GM12878 (cell line): ENCODE results near the gene GFAP.

ENCODE experiments used
- MXI1 ChIP-seq: fragments of 150-350 bp; IDR thresholded peaks from 2 replicates; pipeline ENCODE4 v1.6.1; 2011; ENCODE audit warnings: low read depth, mild to moderate bottlenecking, inconsistent platforms, low read length, improper control_type of control experiment
- POLR2A ChIP-seq: IDR thresholded peaks from 2 replicates; pipeline ENCODE4 v1.6.1; 2011; ENCODE audit warnings: low read depth, mild to moderate bottlenecking, low read length
- POLR2AphosphoS5 ChIP-seq: IDR thresholded peaks from 2 replicates; pipeline ENCODE4 v1.6.1; 2011; ENCODE audit warnings: mild to moderate bottlenecking, low read length, inconsistent platforms
- YY1 ChIP-seq: IDR thresholded peaks from 2 replicates; pipeline ENCODE4 v1.6.1; 2011; ENCODE audit warnings: low read depth, mild to moderate bottlenecking, low read length
- TF ChIP-seq, protein P1 (sequence below), 3 experiments: IDR thresholded peaks in 2 of 3; conservative IDR thresholded peaks in 1 of 3; 2 replicates each; pipeline ENCODE4 v1.5.1; 2011; ENCODE audit warnings: low read depth in 3 of 3, low read length in 3 of 3, mild to moderate bottlenecking in 3 of 3, control low read depth in 2 of 3, moderate library complexity in 2 of 3, inconsistent platforms in 1 of 3, mixed read lengths in 1 of 3; ENCODE audit not compliant: control insufficient read depth in 2 of 3, insufficient read depth in 1 of 3; ENCODE audit errors: extremely low read depth in 1 of 3

DNA sequence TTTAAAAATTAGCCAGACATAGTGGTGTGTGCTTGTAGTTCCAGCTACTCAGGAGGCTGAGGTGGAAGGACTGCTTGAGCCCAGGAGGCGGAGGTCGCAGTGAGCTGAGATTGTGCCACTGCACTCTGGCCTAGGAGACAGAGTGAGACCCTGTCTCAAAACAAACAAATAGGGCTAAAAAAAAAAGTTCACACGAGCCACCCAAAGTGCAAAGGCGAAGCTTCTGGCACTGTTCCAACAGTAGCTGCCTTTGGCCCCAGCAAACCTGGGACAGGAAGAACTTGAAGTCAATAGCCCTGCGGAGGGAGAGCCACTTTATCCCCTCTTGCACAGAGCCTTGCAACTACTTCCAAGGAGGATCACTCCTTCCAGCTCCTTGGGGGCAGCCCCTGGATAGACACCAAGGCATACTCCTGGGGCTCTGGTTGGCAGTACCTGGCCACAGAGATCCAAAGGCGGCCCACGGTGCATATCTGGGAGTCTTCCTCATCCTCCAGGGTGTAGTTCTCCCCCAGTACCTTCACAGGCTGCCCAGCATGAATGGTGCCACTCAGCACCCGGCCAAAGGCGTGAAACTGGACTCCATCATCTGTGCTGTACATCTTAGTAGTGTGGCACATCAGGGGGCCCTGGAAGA is 52.9 kb downstream of the GFAP start:
- TF ChIP-seq POLR2A (no peak), POLR2AphosphoS5 (no peak), YY1 (no peak), MXI1 (no peak)
- TF ChIP-seq, protein P1, sequence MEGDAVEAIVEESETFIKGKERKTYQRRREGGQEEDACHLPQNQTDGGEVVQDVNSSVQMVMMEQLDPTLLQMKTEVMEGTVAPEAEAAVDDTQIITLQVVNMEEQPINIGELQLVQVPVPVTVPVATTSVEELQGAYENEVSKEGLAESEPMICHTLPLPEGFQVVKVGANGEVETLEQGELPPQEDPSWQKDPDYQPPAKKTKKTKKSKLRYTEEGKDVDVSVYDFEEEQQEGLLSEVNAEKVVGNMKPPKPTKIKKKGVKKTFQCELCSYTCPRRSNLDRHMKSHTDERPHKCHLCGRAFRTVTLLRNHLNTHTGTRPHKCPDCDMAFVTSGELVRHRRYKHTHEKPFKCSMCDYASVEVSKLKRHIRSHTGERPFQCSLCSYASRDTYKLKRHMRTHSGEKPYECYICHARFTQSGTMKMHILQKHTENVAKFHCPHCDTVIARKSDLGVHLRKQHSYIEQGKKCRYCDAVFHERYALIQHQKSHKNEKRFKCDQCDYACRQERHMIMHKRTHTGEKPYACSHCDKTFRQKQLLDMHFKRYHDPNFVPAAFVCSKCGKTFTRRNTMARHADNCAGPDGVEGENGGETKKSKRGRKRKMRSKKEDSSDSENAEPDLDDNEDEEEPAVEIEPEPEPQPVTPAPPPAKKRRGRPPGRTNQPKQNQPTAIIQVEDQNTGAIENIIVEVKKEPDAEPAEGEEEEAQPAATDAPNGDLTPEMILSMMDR (IDR thresholded peaks at IDR 0.05 in 2 of 3, conservative IDR thresholded peaks at IDR 0.05 in 1 of 3; ENCODE audit: control insufficient read depth in 2 of 3, extremely low read depth in 1 of 3, insufficient read depth in 1 of 3, low read depth in 3 of 3, low read length in 3 of 3) = no peak
